ENCODE results near the gene SLC12A5.

Gene SLC12A5

DNA sequence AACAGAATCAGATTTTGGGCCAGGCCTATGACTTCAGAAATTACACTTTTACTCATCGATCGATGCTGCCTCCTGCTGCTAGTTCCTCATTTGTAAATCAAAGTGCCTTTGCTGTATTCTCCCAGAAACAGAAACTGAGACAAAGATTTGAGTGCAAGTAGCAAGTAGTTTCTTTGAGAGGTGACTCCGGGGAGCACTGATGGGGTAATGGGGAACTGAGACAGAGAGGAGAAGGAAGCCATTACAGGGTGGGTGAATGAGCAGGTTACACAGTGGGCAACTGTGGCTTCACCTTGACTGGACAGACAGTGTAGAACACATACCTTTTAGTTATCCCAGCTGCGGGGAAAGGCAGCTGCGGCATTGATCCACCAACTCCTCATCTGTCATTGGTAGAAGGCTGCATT lies 79.4 kb downstream of the SLC12A5 start:
- Histone ChIP-seq H3K27me3 (ENCODE audit: control insufficient read depth, low read length) (peaks cover 58% of the 10 kb centered on the region), H3K27ac (ENCODE audit: low read depth, low read length) (no peak overlapping the region), H3K9me2 (replicated peaks; ENCODE audit: control insufficient read depth, low read length) (no peaks in the 10 kb centered on the region), H3K4me2 (ENCODE audit: low read length) (no peak overlapping the region), H3K9me3 (ENCODE audit: control insufficient read depth, insufficient read depth, low read length) (no peaks in the 10 kb centered on the region), H3K36me3 (ENCODE audit: control insufficient read depth, low read length) (no peaks in the 10 kb centered on the region), H3K4me1 (ENCODE audit: control insufficient read depth, low read length) (peaks cover 32% of the 10 kb centered on the region), H3F3A (ENCODE audit: control insufficient read depth, insufficient read depth) (no peaks in the 10 kb centered on the region; the same call in 1 of the 2 replicates), H3K4me3 (ENCODE audit: low read length) (no peak overlapping the region), H3K79me2 (ENCODE audit: control insufficient read depth, low read length) (no peaks in the 10 kb centered on the region), H4K20me1 (ENCODE audit: control insufficient read depth, insufficient read depth, low read depth, low read length) (no peaks in the 10 kb centered on the region)
- no peak for TF ChIP-seq EZH2phosphoT487 (IDR thresholded peaks at IDR 0.05; ENCODE audit: borderline replicate concordance, low read length)
- TF ChIP-seq, protein P1, sequence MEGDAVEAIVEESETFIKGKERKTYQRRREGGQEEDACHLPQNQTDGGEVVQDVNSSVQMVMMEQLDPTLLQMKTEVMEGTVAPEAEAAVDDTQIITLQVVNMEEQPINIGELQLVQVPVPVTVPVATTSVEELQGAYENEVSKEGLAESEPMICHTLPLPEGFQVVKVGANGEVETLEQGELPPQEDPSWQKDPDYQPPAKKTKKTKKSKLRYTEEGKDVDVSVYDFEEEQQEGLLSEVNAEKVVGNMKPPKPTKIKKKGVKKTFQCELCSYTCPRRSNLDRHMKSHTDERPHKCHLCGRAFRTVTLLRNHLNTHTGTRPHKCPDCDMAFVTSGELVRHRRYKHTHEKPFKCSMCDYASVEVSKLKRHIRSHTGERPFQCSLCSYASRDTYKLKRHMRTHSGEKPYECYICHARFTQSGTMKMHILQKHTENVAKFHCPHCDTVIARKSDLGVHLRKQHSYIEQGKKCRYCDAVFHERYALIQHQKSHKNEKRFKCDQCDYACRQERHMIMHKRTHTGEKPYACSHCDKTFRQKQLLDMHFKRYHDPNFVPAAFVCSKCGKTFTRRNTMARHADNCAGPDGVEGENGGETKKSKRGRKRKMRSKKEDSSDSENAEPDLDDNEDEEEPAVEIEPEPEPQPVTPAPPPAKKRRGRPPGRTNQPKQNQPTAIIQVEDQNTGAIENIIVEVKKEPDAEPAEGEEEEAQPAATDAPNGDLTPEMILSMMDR (IDR thresholded peaks at IDR 0.05; ENCODE audit: low read depth, low read length, poor library complexity, severe bottlenecking), result no peak

DNA sequence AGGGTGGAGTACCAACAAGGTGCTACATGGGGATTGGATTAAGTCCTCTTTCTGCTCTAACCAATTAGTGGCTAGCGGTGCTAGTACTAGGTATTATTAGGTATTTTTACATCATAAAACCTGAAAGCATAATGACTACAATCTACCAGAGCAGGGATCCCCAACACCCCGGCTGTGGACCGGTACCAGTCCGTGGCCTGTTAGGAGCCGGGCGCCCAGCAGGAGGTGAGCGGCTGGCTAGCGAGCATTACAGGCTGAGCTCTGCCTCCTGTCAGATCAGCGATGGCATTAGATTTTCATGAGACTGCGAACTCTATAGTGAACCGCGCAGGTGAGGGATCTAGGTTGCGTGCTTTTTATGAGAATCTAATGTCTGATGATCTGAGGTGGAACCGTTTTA lies 80.0 kb downstream of the SLC12A5 start:
- TF ChIP-seq, protein P1 (IDR thresholded peaks at IDR 0.05; ENCODE audit: low read depth, low read length, poor library complexity, severe bottlenecking), result no peak
- no peak for TF ChIP-seq EZH2phosphoT487 (IDR thresholded peaks at IDR 0.05; ENCODE audit: borderline replicate concordance, low read length)
- peaks cover 61% of the 10 kb centered on the region for H3K27me3 ChIP-seq (ENCODE audit: control insufficient read depth, low read length)
- no peaks in the 10 kb centered on the region for H3K9me2 ChIP-seq (replicated peaks; ENCODE audit: control insufficient read depth, low read length)
- no peaks in the 10 kb centered on the region for H3K36me3 ChIP-seq (ENCODE audit: control insufficient read depth, low read length)
- H3F3A ChIP-seq (ENCODE audit: control insufficient read depth, insufficient read depth), result no peaks in the 10 kb centered on the region; the same call in 1 of the 2 replicates
- H3K27ac ChIP-seq (ENCODE audit: low read depth, low read length), result no peak overlapping the region
- H3K4me2 ChIP-seq (ENCODE audit: low read length), result no peak overlapping the region
- H3K9me3 ChIP-seq (ENCODE audit: control insufficient read depth, insufficient read depth, low read length), result no peaks in the 10 kb centered on the region
- no peaks in the 10 kb centered on the region for H4K20me1 ChIP-seq (ENCODE audit: control insufficient read depth, insufficient read depth, low read depth, low read length)
- H3K4me1 ChIP-seq (ENCODE audit: control insufficient read depth, low read length), result peaks cover 32% of the 10 kb centered on the region
- H3K79me2 ChIP-seq (ENCODE audit: control insufficient read depth, low read length), result no peaks in the 10 kb centered on the region
- H3K4me3 ChIP-seq (ENCODE audit: low read length), result no peak overlapping the region
